H9 (cell line): ENCODE results near the gene RSPRY1. TPM values are rescaled to one million over a fixed set of nuclear protein-coding genes. Genes with fewer than 3 reads are reported as not detected.

Experiments
- DNase-seq: peaks from one replicate; pipeline ENCODE4 v3.0.0-alpha.2; 2017
- H2AFZ ChIP-seq: one replicate; pipeline ENCODE4 v1.6.1; 2013; ENCODE audit warnings: mild to moderate bottlenecking, low read length, control low read depth, moderate library complexity
- H2AK5ac ChIP-seq: 2 replicates; pipeline ENCODE4 v1.6.1; 2013; ENCODE audit warnings: low read length, control low read depth, mixed read lengths; ENCODE audit not compliant: insufficient read length
- H2BK120ac ChIP-seq: one replicate; pipeline ENCODE4 v1.6.1; 2013; ENCODE audit warnings: low read depth, mild to moderate bottlenecking, low read length, control low read depth, inconsistent platforms; ENCODE audit not compliant: poor library complexity, severe bottlenecking
- H2BK12ac ChIP-seq: 2 replicates; pipeline ENCODE4 v1.6.1; 2013; ENCODE audit warnings: low read length, control low read depth, mixed read lengths, low read depth; ENCODE audit not compliant: insufficient read length
- H2BK15ac ChIP-seq: 2 replicates; pipeline ENCODE4 v1.6.1; 2013; ENCODE audit warnings: low read depth, low read length, control low read depth
- H2BK20ac ChIP-seq: one replicate; pipeline ENCODE4 v1.6.1; 2013; ENCODE audit warnings: low read depth, mild to moderate bottlenecking, low read length, control low read depth, inconsistent platforms; ENCODE audit not compliant: poor library complexity, severe bottlenecking
- H2BK5ac ChIP-seq: 2 replicates; pipeline ENCODE4 v1.6.1; 2013; ENCODE audit warnings: low read length, control low read depth, mixed read lengths; ENCODE audit not compliant: insufficient read length
- H3K14ac ChIP-seq: 2 replicates; pipeline ENCODE4 v1.6.1; 2013; ENCODE audit warnings: low read length, control low read depth; ENCODE audit not compliant: insufficient read depth
- H3K18ac ChIP-seq: 2 replicates; pipeline ENCODE4 v1.6.1; 2013; ENCODE audit warnings: low read depth, mild to moderate bottlenecking, mixed read lengths, low read length, control low read depth; ENCODE audit not compliant: insufficient read length
- H3K23ac ChIP-seq: 2 replicates; pipeline ENCODE4 v1.6.1; 2013; ENCODE audit warnings: low read length, control low read depth, mixed read lengths, low read depth; ENCODE audit not compliant: insufficient read length
- H3K23me2 ChIP-seq: 2 replicates; pipeline ENCODE4 v1.6.1; 2013; ENCODE audit warnings: low read depth, mild to moderate bottlenecking, mixed read lengths, low read length, control low read depth; ENCODE audit not compliant: insufficient read length, poor library complexity, severe bottlenecking
- H3K27ac ChIP-seq: 2 replicates; pipeline ENCODE4 v1.5.1; 2013; ENCODE audit warnings: low read length, control low read depth, mixed read lengths, low read depth; ENCODE audit not compliant: insufficient read length
- H3K27me3 ChIP-seq: 2 replicates; pipeline ENCODE4 v1.6.1; 2013; ENCODE audit warnings: low read length, control low read depth, inconsistent platforms; ENCODE audit not compliant: insufficient read depth
- H3K4ac ChIP-seq: 2 replicates; pipeline ENCODE4 v1.6.1; 2013; ENCODE audit warnings: low read depth, mild to moderate bottlenecking, control low read depth, inconsistent platforms, low read length, moderate library complexity
- H3K4me1 ChIP-seq: 2 replicates; pipeline ENCODE4 v1.6.1; 2013; ENCODE audit warnings: low read length, control low read depth, inconsistent platforms; ENCODE audit not compliant: insufficient read depth
- H3K4me2 ChIP-seq: 2 replicates; pipeline ENCODE4 v1.6.1; 2013; ENCODE audit warnings: low read length, control low read depth, mixed read lengths; ENCODE audit not compliant: insufficient read length, insufficient read depth
- H3K56ac ChIP-seq: 2 replicates; pipeline ENCODE4 v1.6.1; 2013; ENCODE audit warnings: low read depth, mild to moderate bottlenecking, mixed read lengths, low read length, control low read depth; ENCODE audit not compliant: insufficient read length
- H3K79me1 ChIP-seq: 2 replicates; pipeline ENCODE4 v1.6.1; 2013; ENCODE audit warnings: low read depth, mild to moderate bottlenecking, moderate library complexity, low read length, control low read depth, inconsistent platforms; ENCODE audit not compliant: insufficient read depth, poor library complexity, severe bottlenecking
- H3K79me2 ChIP-seq: 2 replicates; pipeline ENCODE4 v1.6.1; 2013; ENCODE audit warnings: low read length, control low read depth, inconsistent platforms; ENCODE audit not compliant: insufficient read depth
- H3K9ac ChIP-seq: 2 replicates; pipeline ENCODE4 v1.6.1; 2013; ENCODE audit warnings: low read length, control low read depth, mixed read lengths; ENCODE audit not compliant: insufficient read length; ENCODE audit errors: extremely low read depth
- H3K9me3 ChIP-seq: one replicate; pipeline ENCODE4 v1.6.1; 2013; ENCODE audit warnings: low read depth, low read length, inconsistent platforms; ENCODE audit not compliant: control insufficient read depth
- H3T11ph ChIP-seq: one replicate; pipeline ENCODE4 v1.6.1; 2013; ENCODE audit warnings: mild to moderate bottlenecking, low read length, control low read depth, inconsistent platforms
- H4K20me1 ChIP-seq: one replicate; pipeline ENCODE4 v1.6.1; 2013; ENCODE audit not compliant: control insufficient read depth, insufficient read length, insufficient read depth
- H4K5ac ChIP-seq: 2 replicates; pipeline ENCODE4 v1.6.1; 2013; ENCODE audit warnings: low read depth, mild to moderate bottlenecking, mixed read lengths, low read length, control low read depth; ENCODE audit not compliant: insufficient read length
- H4K8ac ChIP-seq: replicated peaks from 2 replicates; pipeline ENCODE4 v1.6.1; 2013; ENCODE audit warnings: low read length, control low read depth, mixed read lengths, low read depth; ENCODE audit not compliant: insufficient read length
- H4K91ac ChIP-seq: 2 replicates; pipeline ENCODE4 v1.6.1; 2013; ENCODE audit warnings: low read depth, mild to moderate bottlenecking, moderate library complexity, mixed read lengths, low read length, control low read depth; ENCODE audit not compliant: insufficient read length
- H3K27ac Mint-ChIP-seq, 3 experiments: 2 replicates in 2 of 3; 3 replicates in 1 of 3; pipeline ENCODE4 v1.8.0; 2020 to 2021; ENCODE audit warnings: mixed read lengths in 3 of 3, mild to moderate bottlenecking in 1 of 3, moderate library complexity in 1 of 3
- H3K27me3 Mint-ChIP-seq: 2 replicates; pipeline ENCODE4 v1.8.0; 2021; ENCODE audit warnings: low read depth, mild to moderate bottlenecking, moderate library complexity, mixed read lengths
- H3K36me3 Mint-ChIP-seq, 3 experiments: 2 replicates in 2 of 3; 3 replicates in 1 of 3; pipeline ENCODE4 v1.8.0; 2020 to 2021; ENCODE audit warnings: low read depth in 3 of 3, mixed read lengths in 3 of 3; ENCODE audit not compliant: insufficient read depth in 1 of 3
- H3K4me1 Mint-ChIP-seq, 2 experiments: 2 replicates each; pipeline ENCODE4 v1.8.0; 2020; ENCODE audit warnings: mixed read lengths in 2 of 2
- H3K4me3 Mint-ChIP-seq, 2 experiments: 2 replicates in 1 of 2; 3 replicates in 1 of 2; pipeline ENCODE4 v1.8.0; 2020 to 2021; ENCODE audit warnings: mild to moderate bottlenecking in 2 of 2, mixed read lengths in 2 of 2, moderate library complexity in 1 of 2
- H3K9me3 Mint-ChIP-seq, 2 experiments: 2 replicates in 1 of 2; 3 replicates in 1 of 2; pipeline ENCODE4 v1.8.0; 2020; ENCODE audit warnings: mild to moderate bottlenecking in 2 of 2, mixed read lengths in 2 of 2, moderate library complexity in 1 of 2
- WGBS: extraction: QIAGEN DNeasy Blood & Tissue Kit; methylation state at CpG from one replicate; pipeline ENCODE4 v1.1.7; 2013; ENCODE audit warnings: missing lambda C conversion rate, low lambda C conversion rate, mixed read lengths; ENCODE audit not compliant: insufficient read length; ENCODE audit errors: extremely low coverage; 5-methylcytosine and 5-hydroxymethylcytosine counted together
- total RNA-seq: library from RNA; stranded (reverse); gene quantifications from 2 replicates; pipeline ENCODE4 v1.2.1, GENCODE V29; 2021
- TF ChIP-seq, protein P1 (sequence below): fragments of 200-600 bp; sonication (generic); conservative IDR thresholded peaks from 3 replicates; pipeline ENCODE4 v1.8.0; 2021; ENCODE audit warnings: antibody characterized with exemption, mild to moderate bottlenecking

The RSPRY1 gene
- total RNA-seq, 1 experiment from 2014 or later, result 36.1 TPM

DNA sequence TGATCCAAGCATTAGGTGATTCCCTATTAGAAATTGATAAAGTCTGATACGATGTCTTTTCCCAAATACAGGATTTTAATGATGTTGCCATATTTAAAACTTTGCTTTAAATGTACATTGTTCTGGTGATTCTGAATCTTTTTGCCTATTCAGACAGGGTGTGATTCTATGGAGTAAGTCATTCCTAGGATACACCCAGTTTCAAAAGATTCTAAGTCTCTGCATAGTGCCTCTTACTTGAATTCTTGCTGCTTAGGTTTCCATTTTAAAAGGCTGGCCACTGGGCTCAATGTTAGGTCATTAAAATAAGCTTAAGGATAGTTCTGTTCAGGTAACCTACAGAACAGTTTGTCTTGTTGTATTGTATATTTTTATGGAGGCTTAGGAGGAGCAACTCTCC is 36.9 kb downstream of the RSPRY1 start:
- DNase-seq, result no peak
- no peak overlapping the region for H3K23ac ChIP-seq
- no peak overlapping the region for H3T11ph ChIP-seq
- no peak overlapping the region for H2BK5ac ChIP-seq
- no peak overlapping the region for H2BK12ac ChIP-seq
- no peak overlapping the region for H3K4me2 ChIP-seq
- H3K9ac ChIP-seq, result no peak overlapping the region
- Mint-ChIP-seq H3K4me1 (no peaks in the 10 kb centered on the region), H3K9me3 (no peaks in the 10 kb centered on the region), H3K27me3 (no peaks in the 10 kb centered on the region), H3K4me3 (no peak overlapping the region), H3K27ac (no peak overlapping the region), H3K36me3 (peaks cover 24 to 81% (median 52%) of the 10 kb centered on the region in 3 experiments; a peak in 6 of 7 replicates)
- H3K27me3 ChIP-seq, result no peaks in the 10 kb centered on the region; the same call in 1 of the 2 replicates
- no peak overlapping the region for H2BK15ac ChIP-seq
- H3K79me2 ChIP-seq, result no peaks in the 10 kb centered on the region
- H3K27ac ChIP-seq, result no peak overlapping the region
- H3K56ac ChIP-seq, result no peak overlapping the region
- H2BK20ac ChIP-seq, result no peak overlapping the region
- no peak overlapping the region for H2AK5ac ChIP-seq
- no peaks in the 10 kb centered on the region for H3K9me3 ChIP-seq
- TF ChIP-seq, protein P1, sequence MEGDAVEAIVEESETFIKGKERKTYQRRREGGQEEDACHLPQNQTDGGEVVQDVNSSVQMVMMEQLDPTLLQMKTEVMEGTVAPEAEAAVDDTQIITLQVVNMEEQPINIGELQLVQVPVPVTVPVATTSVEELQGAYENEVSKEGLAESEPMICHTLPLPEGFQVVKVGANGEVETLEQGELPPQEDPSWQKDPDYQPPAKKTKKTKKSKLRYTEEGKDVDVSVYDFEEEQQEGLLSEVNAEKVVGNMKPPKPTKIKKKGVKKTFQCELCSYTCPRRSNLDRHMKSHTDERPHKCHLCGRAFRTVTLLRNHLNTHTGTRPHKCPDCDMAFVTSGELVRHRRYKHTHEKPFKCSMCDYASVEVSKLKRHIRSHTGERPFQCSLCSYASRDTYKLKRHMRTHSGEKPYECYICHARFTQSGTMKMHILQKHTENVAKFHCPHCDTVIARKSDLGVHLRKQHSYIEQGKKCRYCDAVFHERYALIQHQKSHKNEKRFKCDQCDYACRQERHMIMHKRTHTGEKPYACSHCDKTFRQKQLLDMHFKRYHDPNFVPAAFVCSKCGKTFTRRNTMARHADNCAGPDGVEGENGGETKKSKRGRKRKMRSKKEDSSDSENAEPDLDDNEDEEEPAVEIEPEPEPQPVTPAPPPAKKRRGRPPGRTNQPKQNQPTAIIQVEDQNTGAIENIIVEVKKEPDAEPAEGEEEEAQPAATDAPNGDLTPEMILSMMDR, result no peak
- no CpG with 5 or more reads among the region's 1 CpG for WGBS
- no peaks in the 10 kb centered on the region for H4K20me1 ChIP-seq
- no peak overlapping the region for H3K4ac ChIP-seq
- no peak overlapping the region for H3K14ac ChIP-seq
- no peak overlapping the region for H4K8ac ChIP-seq
- no peaks in the 10 kb centered on the region for H3K4me1 ChIP-seq
- no peak overlapping the region for H2AFZ ChIP-seq
- no peak overlapping the region for H2BK120ac ChIP-seq
- no peak overlapping the region for H4K91ac ChIP-seq
- H3K23me2 ChIP-seq, result no peaks in the 10 kb centered on the region
- no peaks in the 10 kb centered on the region for H3K79me1 ChIP-seq
- H4K5ac ChIP-seq, result no peak overlapping the region
- no peak overlapping the region for H3K18ac ChIP-seq
